ENCODE measurements around the gene ERBB4.

ERBB4 gene

GRCh38 chr2:211756266-211756665 is 782.3 kb downstream of the ERBB4 start:
- H3K4me3 ChIP-seq (ENCODE audit: low read depth, low read length), result no peak overlapping the region
- no peaks in the 10 kb centered on the region for H3K27me3 ChIP-seq (ENCODE audit: insufficient read depth, low read depth, severe bottlenecking)
- no peak for DNase-seq
- H3K27ac ChIP-seq, result no peak overlapping the region
- TF ChIP-seq CTCF (IDR thresholded peaks at IDR 0.05; ENCODE audit: low read depth, low read length), result no peak
- H3K9me3 ChIP-seq (ENCODE audit: severe bottlenecking), result no peaks in the 10 kb centered on the region
- H3K36me3 ChIP-seq, result no peaks in the 10 kb centered on the region

- no peaks in the 10 kb centered on the region for H3K36me3 ChIP-seq
- no peak for TF ChIP-seq CTCF (IDR thresholded peaks at IDR 0.05; ENCODE audit: low read depth, low read length)
Observed at GRCh38 chr2:211755187-211755586, 783.4 kb downstream of the ERBB4 start.

GRCh38 chr2:211751848-211752247 is 786.8 kb downstream of the ERBB4 start:
- no peak for DNase-seq
- Histone ChIP-seq H3K27ac (no peak overlapping the region), H3K9me3 (ENCODE audit: severe bottlenecking) (no peaks in the 10 kb centered on the region), H3K4me3 (ENCODE audit: low read depth, low read length) (no peak overlapping the region), H3K27me3 (ENCODE audit: insufficient read depth, low read depth, severe bottlenecking) (no peaks in the 10 kb centered on the region), H3K36me3 (no peaks in the 10 kb centered on the region)
- no peak for TF ChIP-seq CTCF (IDR thresholded peaks at IDR 0.05; ENCODE audit: low read depth, low read length)

More at GRCh38 chr2:211755187-211755586, 783.4 kb downstream of the ERBB4 start:
- H3K4me3 ChIP-seq (ENCODE audit: low read depth, low read length), result no peak overlapping the region
- H3K27ac ChIP-seq, result no peak overlapping the region
- no peaks in the 10 kb centered on the region for H3K27me3 ChIP-seq (ENCODE audit: insufficient read depth, low read depth, severe bottlenecking)
- no peak for DNase-seq
- H3K9me3 ChIP-seq (ENCODE audit: severe bottlenecking), result no peaks in the 10 kb centered on the region

DNA sequence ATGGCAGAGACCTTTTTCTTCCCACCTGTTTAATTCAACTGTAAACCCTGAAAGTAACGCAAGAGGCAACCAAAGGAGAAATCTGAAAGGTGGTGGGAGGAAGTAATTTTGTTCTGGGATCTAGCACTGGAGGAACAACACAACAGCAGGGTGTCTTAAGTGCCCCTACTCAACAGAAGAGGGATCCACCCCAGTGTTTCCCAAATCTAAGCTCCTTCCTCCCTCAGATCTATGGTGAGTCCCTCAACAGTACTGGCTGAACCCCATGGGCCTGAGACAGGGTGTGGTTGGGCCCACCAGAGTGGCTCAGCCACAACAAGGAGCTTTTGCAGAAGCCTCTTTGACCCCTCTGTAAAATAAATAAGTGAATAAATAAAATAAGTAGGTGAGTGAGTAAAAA is 790.3 kb downstream of the ERBB4 start:
- H3K27me3 ChIP-seq (ENCODE audit: insufficient read depth, low read depth, severe bottlenecking), result no peaks in the 10 kb centered on the region
- no peaks in the 10 kb centered on the region for H3K9me3 ChIP-seq (ENCODE audit: severe bottlenecking)
- TF ChIP-seq CTCF (IDR thresholded peaks at IDR 0.05; ENCODE audit: low read depth, low read length), result no peak
- H3K36me3 ChIP-seq, result no peaks in the 10 kb centered on the region
- DNase-seq, result no peak
- no peak overlapping the region for H3K27ac ChIP-seq
- no peak overlapping the region for H3K4me3 ChIP-seq (ENCODE audit: low read depth, low read length)

DNA sequence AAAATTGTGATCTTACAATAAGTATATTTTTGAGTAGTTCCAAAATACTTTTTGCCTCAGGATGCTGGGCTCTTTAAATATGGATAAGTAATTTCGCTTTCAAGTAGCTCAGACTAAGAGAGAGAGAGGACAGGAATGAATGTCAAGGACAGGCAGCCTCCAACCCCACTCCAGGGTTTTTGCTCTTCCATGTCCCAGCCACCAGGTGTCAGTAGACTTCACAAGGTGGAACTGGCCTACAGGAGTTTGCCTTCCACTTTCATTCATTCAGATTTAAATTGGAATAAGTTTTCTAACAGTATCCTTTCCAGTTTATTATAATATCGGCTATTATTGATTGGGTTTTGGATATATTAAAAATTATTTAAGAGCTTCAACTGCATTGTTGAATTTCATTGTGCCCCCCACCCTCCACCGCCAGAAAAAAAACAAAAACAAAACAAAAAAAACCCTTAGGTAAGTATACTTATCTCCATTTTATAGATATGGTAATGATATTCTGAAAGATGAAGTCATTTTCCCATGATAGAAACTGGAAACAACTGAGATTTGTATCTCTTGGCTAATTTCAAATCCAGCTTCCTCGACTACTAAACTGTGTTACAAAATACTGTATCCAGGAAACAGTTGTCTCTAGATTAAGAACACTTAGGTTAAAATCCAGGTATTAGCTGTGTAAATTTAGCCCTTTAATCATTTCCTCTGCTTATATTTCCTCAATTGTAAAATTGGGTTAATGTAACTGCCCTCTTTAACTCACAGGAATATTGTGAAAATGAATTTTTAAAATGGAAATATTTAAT is 793.1 kb downstream of the ERBB4 start:
- H3K27ac ChIP-seq, result no peak overlapping the region
- no peaks in the 10 kb centered on the region for H3K9me3 ChIP-seq (ENCODE audit: severe bottlenecking)
- no peaks in the 10 kb centered on the region for H3K27me3 ChIP-seq (ENCODE audit: insufficient read depth, low read depth, severe bottlenecking)
- no peaks in the 10 kb centered on the region for H3K36me3 ChIP-seq
- peak; percentile 84 for TF ChIP-seq CTCF (IDR thresholded peaks at IDR 0.05; ENCODE audit: low read depth, low read length)
- peak; percentile 62 for DNase-seq
- no peak overlapping the region for H3K4me3 ChIP-seq (ENCODE audit: low read depth, low read length)

- no peak for DNase-seq
- no peak overlapping the region for H3K27ac ChIP-seq
- H3K27me3 ChIP-seq (ENCODE audit: insufficient read depth, low read depth, severe bottlenecking), result no peaks in the 10 kb centered on the region
- H3K9me3 ChIP-seq (ENCODE audit: severe bottlenecking), result no peaks in the 10 kb centered on the region
- no peak overlapping the region for H3K4me3 ChIP-seq (ENCODE audit: low read depth, low read length)
- H3K36me3 ChIP-seq, result no peaks in the 10 kb centered on the region
- no peak for TF ChIP-seq CTCF (IDR thresholded peaks at IDR 0.05; ENCODE audit: low read depth, low read length)
Observed at GRCh38 chr2:211744379-211744778, 794.2 kb downstream of the ERBB4 start.
